Naive thymus-derived CD4-positive, alpha-beta T cell (primary cell): ENCODE results near the gene UQCR11. TPM values are rescaled to one million over a fixed set of nuclear protein-coding genes. Genes with fewer than 3 reads are reported as not detected.
A peak's percentile ranks its signal among the peaks of the same experiment; 100 is the strongest.

ENCODE experiments used
- ATAC-seq: fragments of 150-1000 bp; cut with Tn5 transposase; 2 replicates; pipeline ENCODE4 v1.10.0; 2021; ENCODE audit warnings: mild to moderate bottlenecking, moderate library complexity
- CTCF ChIA-PET: fragments of 350-600 bp; sonication (Branson Sonifier 250); formaldehyde crosslinking; loops from one replicate; lab custom pipeline; 2021; ENCODE audit warnings: antibody characterized with exemption; lab: Charles Lee
- POLR2A ChIA-PET: fragments of 350-600 bp; sonication (Branson Sonifier 250); formaldehyde crosslinking; loops from one replicate; lab custom pipeline; 2021; ENCODE audit warnings: antibody characterized with exemption, inconsistent platforms; lab: Charles Lee
- DNase-seq, 9 donors: peaks; one replicate each; pipeline versions ENCODE4 v3.0.0 to v3.0.0-alpha.2; 2020 to 2022; ENCODE audit warnings: mixed read lengths in 1 of 9
- H3K27ac ChIP-seq: one replicate; pipeline ENCODE4 v1.7.0; 2013; ENCODE audit warnings: mild to moderate bottlenecking, low read depth, low read length, moderate library complexity
- H3K27me3 ChIP-seq, 2 donors: one replicate each; pipeline ENCODE4 v1.7.0; 2013; ENCODE audit warnings: low read length in 2 of 2, mild to moderate bottlenecking in 2 of 2, moderate library complexity in 2 of 2; ENCODE audit not compliant: control insufficient read depth in 2 of 2, insufficient read depth in 2 of 2
- H3K36me3 ChIP-seq, 3 experiments: 1 replicate in 2 of 3; 2 replicates in 1 of 3; pipeline ENCODE4 v1.7.0; 2013; ENCODE audit warnings: low read length in 3 of 3, mild to moderate bottlenecking in 3 of 3, moderate library complexity in 1 of 3; ENCODE audit not compliant: insufficient read depth in 3 of 3, control insufficient read depth in 2 of 3
- H3K4me1 ChIP-seq, 2 donors: one replicate each; pipeline ENCODE4 v1.7.0; 2013; ENCODE audit warnings: low read length in 2 of 2, mild to moderate bottlenecking in 2 of 2, moderate library complexity in 1 of 2; ENCODE audit not compliant: control insufficient read depth in 2 of 2, insufficient read depth in 2 of 2
- H3K4me3 ChIP-seq: 2 replicates; pipeline ENCODE4 v1.7.0; 2013; ENCODE audit warnings: mild to moderate bottlenecking, low read length
- H3K9me3 ChIP-seq, 3 experiments: 1 replicate in 2 of 3; 2 replicates in 1 of 3; pipeline ENCODE4 v1.7.0; 2013; ENCODE audit warnings: low read length in 3 of 3; ENCODE audit not compliant: control insufficient read depth in 2 of 3
- H3K27ac Mint-ChIP-seq, 9 donors: one replicate each; pipeline ENCODE4 v1.8.0; 2020 to 2022; ENCODE audit warnings: mixed read lengths in 9 of 9, mild to moderate bottlenecking in 8 of 9, moderate library complexity in 5 of 9, inconsistent platforms in 2 of 9
- H3K27me3 Mint-ChIP-seq, 5 donors: one replicate each; pipeline ENCODE4 v1.8.0; 2021 to 2022; ENCODE audit warnings: mixed read lengths in 5 of 5, mild to moderate bottlenecking in 1 of 5
- H3K36me3 Mint-ChIP-seq, 5 donors: one replicate each; pipeline ENCODE4 v1.8.0; 2020 to 2022; ENCODE audit warnings: mixed read lengths in 5 of 5, mild to moderate bottlenecking in 3 of 5, inconsistent platforms in 1 of 5
- H3K4me1 Mint-ChIP-seq, 7 donors: one replicate each; pipeline ENCODE4 v1.8.0; 2020 to 2022; ENCODE audit warnings: mixed read lengths in 7 of 7, mild to moderate bottlenecking in 3 of 7, inconsistent platforms in 1 of 7
- H3K4me3 Mint-ChIP-seq, 10 donors: one replicate each; pipeline ENCODE4 v1.8.0; 2020 to 2022; ENCODE audit warnings: mild to moderate bottlenecking in 10 of 10, mixed read lengths in 10 of 10, moderate library complexity in 6 of 10, inconsistent platforms in 2 of 10
- H3K9me3 Mint-ChIP-seq, 11 donors: one replicate each; pipeline ENCODE4 v1.8.0; 2020 to 2022; ENCODE audit warnings: mixed read lengths in 11 of 11, mild to moderate bottlenecking in 4 of 11, inconsistent platforms in 1 of 11, moderate library complexity in 1 of 11
- intact Hi-C, 2 donors: fragments of 100-400 bp; cut with micrococcal nuclease; formaldehyde crosslinking; loops; one replicate each; pipeline ENCODE4 v1.15.1; 2023
- polyA plus RNA-seq, 2 donors: library from polyadenylated mRNA; unstranded; fragments of 300-500 nt; fragmentation: Illumina TruSeq; gene quantifications; one replicate each; pipeline ENCODE4 v1.2.3, GENCODE V29; 2021
- total RNA-seq, 6 experiments: library from RNA in 5 of 6; stranded (reverse) in 5 of 6; gene quantifications; 1 replicate in 5 of 6; 2 replicates in 1 of 6; pipeline ENCODE4 v1.2.3 and lab custom pipeline; 2021 to 2026

UQCR11 gene
- total and polyA plus RNA-seq, 7 experiments from 2014 or later, result 94.3 to 606 (median 148) TPM

DNA sequence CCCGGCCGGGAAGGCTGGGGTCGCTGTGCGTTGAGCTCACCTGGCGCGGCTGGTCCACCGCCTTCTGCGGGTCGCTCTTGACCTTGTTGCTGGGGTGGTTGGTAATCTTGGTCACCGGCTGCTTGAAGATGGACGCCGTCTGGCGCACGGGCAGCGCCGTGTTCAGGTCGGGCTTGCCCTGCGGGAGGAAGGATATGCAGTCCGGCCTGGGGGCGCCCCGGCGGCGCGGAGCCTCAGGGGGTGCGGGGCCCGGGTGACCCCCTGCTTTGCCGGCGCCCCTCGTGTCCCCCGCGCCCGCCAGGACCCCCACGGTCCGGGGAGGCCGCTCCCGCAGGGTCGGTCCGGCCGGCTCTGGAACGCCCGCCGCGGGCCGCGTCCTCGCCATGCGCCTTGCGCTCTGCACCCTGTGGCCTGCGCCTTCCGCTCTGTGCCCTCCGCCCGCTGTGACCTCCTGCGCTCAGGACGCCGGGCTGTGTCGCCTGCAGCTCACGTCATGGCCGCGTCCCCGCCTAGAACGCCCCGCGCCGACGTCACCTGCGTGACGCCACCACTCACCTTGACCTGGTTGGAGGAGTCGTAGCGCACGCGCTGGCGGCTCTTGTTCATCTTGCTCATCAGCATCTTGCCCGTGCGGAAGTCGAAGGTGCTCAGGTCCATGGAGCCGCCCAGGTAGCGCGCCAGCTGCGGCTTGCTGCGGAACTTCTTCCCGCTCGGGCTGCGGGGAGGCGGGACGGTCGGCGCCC, 20.6 kb downstream of the UQCR11 start:
- no peaks in the 10 kb centered on the region for H3K9me3 ChIP-seq
- Mint-ChIP-seq H3K27ac (no peak overlapping the region), H3K9me3 (no peaks in the 10 kb centered on the region), H3K36me3 (peaks cover 0 to 15% (median 0%) of the 10 kb centered on the region in 5 donors), H3K4me3 (no peak overlapping the region), H3K4me1 (peaks cover 2 to 14% (median 6%) of the 10 kb centered on the region in 7 donors), H3K27me3 (no peaks in the 10 kb centered on the region)
- ATAC-seq, result no peak
- H3K27ac ChIP-seq, result no peak overlapping the region
- H3K4me3 ChIP-seq, result no peak overlapping the region
- peaks cover 0 to 50% (median 4%) of the 10 kb centered on the region in 3 experiments for H3K36me3 ChIP-seq
- intact Hi-C loops, result no loop called here
- POLR2A ChIA-PET, result interaction anchor here (1.3 kb wide), 1 partner anchor 8 kb away, joined by 3 read pairs; the partner anchor contains the start of gene MBD3
- no peak for DNase-seq
- H3K27me3 ChIP-seq, result no peaks in the 10 kb centered on the region
- H3K4me1 ChIP-seq, result no peaks in the 10 kb centered on the region
- CTCF ChIA-PET, result interaction anchor here (0.6 kb wide), 1 partner anchor 88 kb away, joined by 5 read pairs; no protein-coding TSS in a partner anchor

DNA sequence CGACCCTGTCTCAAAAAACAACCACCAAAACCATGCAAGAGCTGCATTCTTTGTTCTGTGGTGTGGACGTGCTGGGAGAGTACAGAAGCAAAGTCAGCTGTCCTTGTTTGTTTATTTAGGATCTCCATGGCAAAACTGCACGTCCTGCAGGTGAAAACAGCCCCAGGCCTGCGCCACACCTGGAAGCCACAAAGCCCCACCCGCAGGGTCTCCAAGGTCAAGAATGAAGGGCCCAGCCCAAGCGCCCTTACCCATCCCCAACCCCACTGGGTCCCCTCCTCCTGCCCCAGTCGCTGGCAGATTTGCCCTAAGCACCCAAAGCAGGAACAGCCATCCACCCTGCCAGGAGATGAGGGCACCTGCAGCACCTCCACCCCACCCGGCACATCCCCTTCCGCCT, 23.1 kb downstream of the UQCR11 start:
- peaks cover 0 to 19% (median 0%) of the 10 kb centered on the region in 5 donors for H3K36me3 Mint-ChIP-seq
- peak overlapping the region in 1 of 9 donors; percentile 70 for H3K27ac Mint-ChIP-seq
- H3K4me3 ChIP-seq, result no peak overlapping the region
- ATAC-seq, result no peak
- no peaks in the 10 kb centered on the region for H3K27me3 Mint-ChIP-seq
- H3K9me3 ChIP-seq, result no peaks in the 10 kb centered on the region
- CTCF ChIA-PET, result interaction anchor here (0.7 kb wide), 1 partner anchor 147 kb away, joined by 3 read pairs; no protein-coding TSS in a partner anchor
- H3K4me1 Mint-ChIP-seq, result peaks cover 0 to 9% (median 4%) of the 10 kb centered on the region in 7 donors
- no peak for DNase-seq
- no peaks in the 10 kb centered on the region for H3K27me3 ChIP-seq
- no peak overlapping the region for H3K27ac ChIP-seq
- POLR2A ChIA-PET, result interaction anchor here (2.1 kb wide), 1 partner anchor 11 kb away, joined by 6 read pairs; the partner anchor contains the start of gene MBD3
- no peaks in the 10 kb centered on the region for H3K4me1 ChIP-seq
- H3K9me3 Mint-ChIP-seq, result no peaks in the 10 kb centered on the region
- H3K4me3 Mint-ChIP-seq, result no peak overlapping the region
- peaks cover 0 to 72% (median 4%) of the 10 kb centered on the region in 3 experiments for H3K36me3 ChIP-seq
- intact Hi-C loops, result no loop called here

DNA sequence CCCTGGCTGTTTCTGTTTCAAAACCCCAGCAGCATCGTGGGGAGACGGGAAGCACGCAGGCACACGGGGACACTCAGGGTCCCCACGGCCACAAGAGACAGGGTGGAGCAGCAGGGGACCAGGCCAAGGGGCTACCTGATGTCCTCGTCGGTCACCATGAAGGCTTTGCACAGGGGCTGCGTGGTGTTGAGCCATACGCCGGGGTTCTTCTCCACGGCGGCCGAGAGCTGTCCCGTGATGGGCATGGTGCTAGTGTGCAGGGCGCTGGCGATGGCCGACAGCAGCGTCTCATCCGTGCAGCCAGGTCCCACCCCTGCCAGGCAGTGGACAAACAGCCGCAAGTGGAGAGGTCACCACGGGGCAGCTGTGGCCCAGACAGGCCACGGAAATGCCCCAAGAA, 24.3 kb downstream of the UQCR11 start:
- ChIA-PET CTCF (no interaction called here), POLR2A (interaction anchor here (0.5 to 2.1 kb wide), 2 partner anchors 12 to 20 kb away, joined by 3 to 6 read pairs; partner anchors contain the start of gene MBD3)
- Histone ChIP-seq H3K4me1 (no peaks in the 10 kb centered on the region), H3K36me3 (peaks cover 0 to 80% (median 4%) of the 10 kb centered on the region in 3 experiments), H3K4me3 (no peak overlapping the region), H3K9me3 (no peaks in the 10 kb centered on the region), H3K27ac (no peak overlapping the region), H3K27me3 (no peaks in the 10 kb centered on the region)
- no peaks in the 10 kb centered on the region for H3K27me3 Mint-ChIP-seq
- H3K4me1 Mint-ChIP-seq, result peaks cover 0 to 5% (median 2%) of the 10 kb centered on the region in 7 donors
- ATAC-seq (no peak), DNase-seq (no peak)
- no peaks in the 10 kb centered on the region for H3K9me3 Mint-ChIP-seq
- H3K27ac Mint-ChIP-seq, result no peak overlapping the region
- intact Hi-C loops, result no loop called here
- H3K4me3 Mint-ChIP-seq, result no peak overlapping the region
- peaks cover 0 to 17% (median under 1%) of the 10 kb centered on the region in 5 donors for H3K36me3 Mint-ChIP-seq

DNA sequence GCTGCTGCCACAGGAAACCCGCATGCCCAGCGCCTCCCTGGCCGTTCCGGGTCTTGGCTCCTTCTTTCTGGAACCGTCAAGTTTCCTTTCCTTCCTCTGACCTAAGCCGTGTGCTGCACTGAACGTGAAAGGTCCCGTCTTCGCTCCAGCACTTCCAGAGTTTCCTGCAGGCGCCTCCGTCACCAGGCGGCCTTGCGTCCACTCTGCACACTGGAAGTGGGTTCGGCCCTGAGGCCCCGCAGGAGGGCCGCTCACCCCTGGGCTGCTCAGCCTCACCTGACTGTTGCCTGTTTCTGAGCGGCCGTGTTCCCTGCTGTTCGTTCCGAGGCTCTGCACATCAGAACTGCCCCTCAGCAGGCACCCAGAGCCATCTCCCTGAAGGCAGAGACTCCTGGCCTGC, 24.9 kb downstream of the UQCR11 start:
- H3K4me3 Mint-ChIP-seq, result no peak overlapping the region
- H3K36me3 Mint-ChIP-seq, result peaks cover 0 to 15% (median 4%) of the 10 kb centered on the region in 5 donors
- ChIA-PET POLR2A (interaction anchor here (2.1 kb wide), 1 partner anchor 12 kb away, joined by 6 read pairs; the partner anchor contains the start of gene MBD3), CTCF (no interaction called here)
- no peak for ATAC-seq
- H3K9me3 Mint-ChIP-seq, result no peaks in the 10 kb centered on the region
- peaks cover 0 to 4% (median 0%) of the 10 kb centered on the region in 7 donors for H3K4me1 Mint-ChIP-seq
- H3K9me3 ChIP-seq, result no peaks in the 10 kb centered on the region
- no peak overlapping the region for H3K4me3 ChIP-seq
- intact Hi-C loops, result no loop called here
- H3K27me3 Mint-ChIP-seq, result no peaks in the 10 kb centered on the region
- H3K27me3 ChIP-seq, result no peaks in the 10 kb centered on the region
- no peaks in the 10 kb centered on the region for H3K4me1 ChIP-seq
- peaks cover 0 to 83% (median 4%) of the 10 kb centered on the region in 3 experiments for H3K36me3 ChIP-seq
- H3K27ac Mint-ChIP-seq, result no peak overlapping the region
- H3K27ac ChIP-seq, result no peak overlapping the region
- DNase-seq, result no peak

DNA sequence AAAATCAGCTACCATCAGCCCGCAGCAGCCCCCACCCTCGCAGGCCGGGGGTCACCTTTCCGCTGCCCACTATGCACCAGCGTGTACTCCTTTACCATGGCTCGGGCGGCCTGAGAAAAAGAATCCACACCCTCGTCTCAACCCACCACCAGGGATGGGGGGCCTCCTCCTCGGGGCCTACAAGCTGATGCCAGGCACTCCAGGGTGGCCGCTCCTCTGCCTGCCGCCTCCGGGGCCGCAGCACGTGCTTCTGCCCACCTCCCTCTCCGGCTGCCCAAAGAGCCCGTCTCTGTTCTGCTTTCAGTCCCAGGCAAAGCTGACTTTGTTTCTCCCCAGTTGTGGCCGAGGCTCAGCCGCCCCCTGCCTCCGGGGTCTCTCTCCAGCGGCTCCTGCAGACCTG, 26.0 kb downstream of the UQCR11 start:
- Histone ChIP-seq H3K36me3 (peaks cover 0 to 77% (median 4%) of the 10 kb centered on the region in 3 experiments), H3K4me3 (no peak overlapping the region), H3K27me3 (no peaks in the 10 kb centered on the region), H3K27ac (no peak overlapping the region), H3K4me1 (no peaks in the 10 kb centered on the region), H3K9me3 (no peaks in the 10 kb centered on the region)
- H3K4me1 Mint-ChIP-seq, result peaks cover 0 to 4% (median 0%) of the 10 kb centered on the region in 7 donors
- H3K27me3 Mint-ChIP-seq, result no peaks in the 10 kb centered on the region
- ChIA-PET CTCF (no interaction called here), POLR2A (no interaction called here)
- ATAC-seq, result no peak
- peaks cover 0 to 15% (median 4%) of the 10 kb centered on the region in 5 donors for H3K36me3 Mint-ChIP-seq
- no peaks in the 10 kb centered on the region for H3K9me3 Mint-ChIP-seq
- intact Hi-C loops, result no loop called here
- DNase-seq, result no peak
- no peak overlapping the region for H3K4me3 Mint-ChIP-seq
- no peak overlapping the region for H3K27ac Mint-ChIP-seq

DNA sequence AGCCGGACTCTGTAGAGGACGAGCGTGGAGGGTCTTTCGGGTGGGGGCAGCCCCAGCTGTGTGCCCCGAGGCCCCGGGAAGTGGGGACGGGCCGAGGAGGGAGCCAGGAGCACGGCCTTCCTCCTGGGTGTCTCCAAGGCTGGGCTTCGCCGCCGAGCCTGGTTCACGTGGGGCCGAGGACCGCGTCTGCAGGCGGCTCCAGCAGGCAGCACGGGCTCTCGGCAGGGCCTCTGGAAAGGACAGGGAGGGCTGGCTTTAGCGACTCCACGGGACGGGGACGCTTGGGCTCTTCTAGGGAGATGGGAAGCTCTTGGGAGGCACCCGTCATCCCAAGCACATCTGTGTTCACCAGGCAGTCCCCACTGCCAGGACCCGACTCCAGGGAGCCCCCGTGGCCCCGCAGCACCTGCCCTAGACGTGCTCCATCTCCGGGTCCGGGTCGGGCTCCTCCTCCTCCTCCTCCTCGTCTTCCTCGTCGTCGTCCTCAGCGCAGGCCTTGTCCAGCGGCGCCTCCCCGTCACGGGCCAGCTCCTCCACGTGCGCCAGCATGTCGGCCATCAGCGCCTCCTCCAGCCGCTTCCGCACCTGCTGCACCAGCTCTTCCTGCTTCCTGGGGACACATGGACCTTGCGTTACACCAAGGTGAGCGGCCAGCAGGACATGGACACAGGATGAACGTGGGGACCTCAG, 27.2 kb downstream of the UQCR11 start:
- Histone ChIP-seq H3K36me3 (peaks cover 0 to 67% (median 4%) of the 10 kb centered on the region in 3 experiments), H3K4me3 (no peak overlapping the region), H3K9me3 (no peaks in the 10 kb centered on the region), H3K27ac (no peak overlapping the region), H3K4me1 (no peaks in the 10 kb centered on the region), H3K27me3 (no peaks in the 10 kb centered on the region)
- Mint-ChIP-seq H3K9me3 (no peaks in the 10 kb centered on the region), H3K4me1 (peaks cover 0 to 5% (median 0%) of the 10 kb centered on the region in 7 donors), H3K4me3 (no peak overlapping the region), H3K27me3 (no peaks in the 10 kb centered on the region), H3K36me3 (peaks cover 0 to 15% (median 4%) of the 10 kb centered on the region in 5 donors), H3K27ac (no peak overlapping the region)
- ATAC-seq, result no peak
- ChIA-PET POLR2A (no interaction called here), CTCF (no interaction called here)
- no peak for DNase-seq
- intact Hi-C loops, result no loop called here
